Loucy (cell line): ENCODE results near the gene CTIF.

Experiments used
- H2AFZ ChIP-seq: fragments of 200-600 bp; sonication (generic); 2 replicates; pipeline ENCODE4 v1.6.0; 2016; ENCODE audit warnings: antibody characterized with exemption, mild to moderate bottlenecking, low read length, moderate library complexity
- H3F3A ChIP-seq: fragments of 200-600 bp; 2 replicates; pipeline ENCODE4 v1.6.0; 2016; ENCODE audit warnings: antibody characterized with exemption, low read depth, mild to moderate bottlenecking
- H3K27me3 ChIP-seq: fragments of 200-600 bp; sonication (generic); 2 replicates; pipeline ENCODE4 v1.6.1; 2014; ENCODE audit warnings: low read length, mild to moderate bottlenecking; ENCODE audit not compliant: insufficient read depth, poor library complexity, severe bottlenecking
- H3K36me3 ChIP-seq: fragments of 200-600 bp; sonication (generic); 2 replicates; pipeline ENCODE4 v1.6.1; 2016; ENCODE audit warnings: low read length; ENCODE audit not compliant: insufficient read depth
- H3K4me1 ChIP-seq: fragments of 200-600 bp; sonication (generic); 2 replicates; pipeline ENCODE4 v1.5.1; 2014; ENCODE audit warnings: low read length, mild to moderate bottlenecking; ENCODE audit not compliant: insufficient read depth, poor library complexity, severe bottlenecking
- H3K4me2 ChIP-seq: fragments of 200-600 bp; sonication (generic); 2 replicates; pipeline ENCODE4 v1.6.0; 2014; ENCODE audit warnings: antibody characterized with exemption, low read length, low read depth, mild to moderate bottlenecking; ENCODE audit not compliant: poor library complexity, severe bottlenecking
- H3K4me3 ChIP-seq: fragments of 200-600 bp; sonication (generic); 2 replicates; pipeline ENCODE4 v1.5.1; 2014; ENCODE audit warnings: low read length, mild to moderate bottlenecking, mixed read lengths; ENCODE audit not compliant: poor library complexity, severe bottlenecking
- H3K79me2 ChIP-seq: fragments of 200-600 bp; sonication (generic); 2 replicates; pipeline ENCODE4 v1.6.1; 2014; ENCODE audit warnings: low read length; ENCODE audit not compliant: insufficient read depth
- H3K9ac ChIP-seq: fragments of 200-600 bp; sonication (generic); 2 replicates; pipeline ENCODE4 v1.6.0; 2014; ENCODE audit warnings: mild to moderate bottlenecking, low read depth, low read length, moderate library complexity; ENCODE audit not compliant: poor library complexity, severe bottlenecking
- H3K9me2 ChIP-seq: fragments of 200-600 bp; sonication (generic); replicated peaks from 2 replicates; pipeline ENCODE4 v1.6.1; 2016; ENCODE audit warnings: low read depth, low read length, mixed read lengths
- H3K9me3 ChIP-seq: fragments of 200-600 bp; sonication (generic); 2 replicates; pipeline ENCODE4 v1.6.1; 2014; ENCODE audit warnings: mild to moderate bottlenecking, antibody characterized with exemption, low read length, low read depth; ENCODE audit not compliant: insufficient read depth
- H4K20me1 ChIP-seq: fragments of 200-600 bp; sonication (generic); 2 replicates; pipeline ENCODE4 v1.6.0; 2014; ENCODE audit warnings: antibody characterized with exemption, low read length, mild to moderate bottlenecking; ENCODE audit not compliant: insufficient read depth, poor library complexity, severe bottlenecking
- EZH2phosphoT487 ChIP-seq: fragments of 200-600 bp; IDR thresholded peaks from 2 replicates; pipeline ENCODE4 v1.6.1; 2018; ENCODE audit warnings: antibody characterized with exemption, mild to moderate bottlenecking, moderate library complexity, borderline replicate concordance
- TF ChIP-seq, protein P1 (sequence below): fragments of 200-600 bp; sonication (generic); conservative IDR thresholded peaks from 2 replicates; pipeline ENCODE4 v1.5.1; 2014; ENCODE audit warnings: mild to moderate bottlenecking, antibody characterized with exemption, low read length

Gene CTIF

DNA sequence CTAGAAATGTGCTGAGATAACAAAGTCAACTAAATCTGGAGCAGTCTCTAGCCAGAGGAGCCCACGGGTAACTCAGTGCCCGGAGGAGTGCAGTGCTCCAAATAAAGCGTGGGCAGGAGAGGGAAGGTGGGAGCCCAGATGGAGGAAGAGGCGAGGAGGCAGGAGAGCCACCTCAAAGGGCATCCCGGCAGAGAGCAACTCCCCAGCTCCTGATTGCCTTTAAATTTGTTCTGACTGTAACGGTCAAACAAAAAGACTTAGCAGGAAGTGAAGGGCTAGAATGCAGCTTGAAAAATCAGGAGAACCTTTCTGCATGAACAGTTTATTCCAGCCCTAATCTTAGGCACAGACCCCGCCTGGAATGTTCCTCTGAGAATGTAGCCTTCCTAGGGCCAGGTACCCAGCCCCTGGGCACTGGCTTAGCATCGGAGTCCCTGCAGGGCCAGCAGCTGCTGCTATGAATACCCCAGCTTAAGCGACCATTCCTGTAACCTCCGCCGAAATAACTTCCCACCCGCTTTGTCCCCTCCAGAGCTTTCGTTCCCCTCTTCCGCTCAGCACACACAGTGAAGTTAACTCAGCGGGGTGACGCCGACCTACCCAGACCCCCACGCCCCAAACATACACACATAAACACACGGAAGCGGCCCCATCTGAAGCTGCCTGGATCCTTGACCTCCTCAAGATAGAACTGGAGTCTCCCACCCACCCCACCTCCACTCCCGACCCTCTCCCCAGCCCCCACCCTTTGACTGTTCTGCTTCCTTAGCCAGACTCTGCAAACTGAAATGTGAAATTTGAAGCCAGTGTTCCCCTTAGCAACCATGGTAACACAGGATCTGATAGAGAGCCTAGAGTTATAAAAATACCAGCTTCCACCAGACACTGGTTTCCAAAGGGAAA lies 288.7 kb downstream of the CTIF start:
- peaks cover 28% of the 10 kb centered on the region for H3K4me1 ChIP-seq
- no peak overlapping the region for H3K9ac ChIP-seq
- no peaks in the 10 kb centered on the region for H3F3A ChIP-seq
- no peaks in the 10 kb centered on the region for H3K79me2 ChIP-seq
- no peaks in the 10 kb centered on the region for H3K27me3 ChIP-seq
- H2AFZ ChIP-seq = no peak overlapping the region
- no peaks in the 10 kb centered on the region for H3K9me2 ChIP-seq
- H3K9me3 ChIP-seq = no peaks in the 10 kb centered on the region
- H3K4me2 ChIP-seq = peak overlapping the region; percentile 7
- TF ChIP-seq, protein P1, sequence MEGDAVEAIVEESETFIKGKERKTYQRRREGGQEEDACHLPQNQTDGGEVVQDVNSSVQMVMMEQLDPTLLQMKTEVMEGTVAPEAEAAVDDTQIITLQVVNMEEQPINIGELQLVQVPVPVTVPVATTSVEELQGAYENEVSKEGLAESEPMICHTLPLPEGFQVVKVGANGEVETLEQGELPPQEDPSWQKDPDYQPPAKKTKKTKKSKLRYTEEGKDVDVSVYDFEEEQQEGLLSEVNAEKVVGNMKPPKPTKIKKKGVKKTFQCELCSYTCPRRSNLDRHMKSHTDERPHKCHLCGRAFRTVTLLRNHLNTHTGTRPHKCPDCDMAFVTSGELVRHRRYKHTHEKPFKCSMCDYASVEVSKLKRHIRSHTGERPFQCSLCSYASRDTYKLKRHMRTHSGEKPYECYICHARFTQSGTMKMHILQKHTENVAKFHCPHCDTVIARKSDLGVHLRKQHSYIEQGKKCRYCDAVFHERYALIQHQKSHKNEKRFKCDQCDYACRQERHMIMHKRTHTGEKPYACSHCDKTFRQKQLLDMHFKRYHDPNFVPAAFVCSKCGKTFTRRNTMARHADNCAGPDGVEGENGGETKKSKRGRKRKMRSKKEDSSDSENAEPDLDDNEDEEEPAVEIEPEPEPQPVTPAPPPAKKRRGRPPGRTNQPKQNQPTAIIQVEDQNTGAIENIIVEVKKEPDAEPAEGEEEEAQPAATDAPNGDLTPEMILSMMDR = no peak
- TF ChIP-seq EZH2phosphoT487 = no peak
- H3K36me3 ChIP-seq = no peaks in the 10 kb centered on the region
- no peaks in the 10 kb centered on the region for H4K20me1 ChIP-seq
- no peak overlapping the region for H3K4me3 ChIP-seq

DNA sequence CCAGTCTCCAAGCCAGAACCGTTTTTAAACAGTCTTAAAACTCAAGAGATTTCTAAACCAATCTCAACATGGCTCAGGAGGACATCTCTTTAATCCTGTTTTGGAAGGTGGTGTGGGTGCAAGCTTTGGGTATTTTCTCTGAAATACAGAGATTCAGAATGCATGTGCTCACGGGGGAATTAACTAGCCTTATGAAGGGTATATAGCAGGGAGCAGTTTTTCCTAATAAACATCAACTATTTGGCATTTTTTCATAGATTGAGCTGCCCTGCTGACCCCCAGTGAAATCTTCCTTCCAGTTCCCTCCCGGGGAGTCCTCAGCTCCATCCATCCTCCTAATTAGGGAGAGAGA lies 289.3 kb downstream of the CTIF start:
- H3K79me2 ChIP-seq = no peaks in the 10 kb centered on the region
- H4K20me1 ChIP-seq = no peaks in the 10 kb centered on the region
- no peaks in the 10 kb centered on the region for H3K27me3 ChIP-seq
- peak overlapping the region; percentile 7 for H3K4me2 ChIP-seq
- H3K9me2 ChIP-seq = no peaks in the 10 kb centered on the region
- TF ChIP-seq, protein P1 = no peak
- TF ChIP-seq EZH2phosphoT487 = no peak
- no peak overlapping the region for H3K4me3 ChIP-seq
- no peaks in the 10 kb centered on the region for H3F3A ChIP-seq
- no peak overlapping the region for H2AFZ ChIP-seq
- peaks cover 35% of the 10 kb centered on the region for H3K4me1 ChIP-seq
- H3K9ac ChIP-seq = no peak overlapping the region
- H3K36me3 ChIP-seq = no peaks in the 10 kb centered on the region
- H3K9me3 ChIP-seq = no peaks in the 10 kb centered on the region

DNA sequence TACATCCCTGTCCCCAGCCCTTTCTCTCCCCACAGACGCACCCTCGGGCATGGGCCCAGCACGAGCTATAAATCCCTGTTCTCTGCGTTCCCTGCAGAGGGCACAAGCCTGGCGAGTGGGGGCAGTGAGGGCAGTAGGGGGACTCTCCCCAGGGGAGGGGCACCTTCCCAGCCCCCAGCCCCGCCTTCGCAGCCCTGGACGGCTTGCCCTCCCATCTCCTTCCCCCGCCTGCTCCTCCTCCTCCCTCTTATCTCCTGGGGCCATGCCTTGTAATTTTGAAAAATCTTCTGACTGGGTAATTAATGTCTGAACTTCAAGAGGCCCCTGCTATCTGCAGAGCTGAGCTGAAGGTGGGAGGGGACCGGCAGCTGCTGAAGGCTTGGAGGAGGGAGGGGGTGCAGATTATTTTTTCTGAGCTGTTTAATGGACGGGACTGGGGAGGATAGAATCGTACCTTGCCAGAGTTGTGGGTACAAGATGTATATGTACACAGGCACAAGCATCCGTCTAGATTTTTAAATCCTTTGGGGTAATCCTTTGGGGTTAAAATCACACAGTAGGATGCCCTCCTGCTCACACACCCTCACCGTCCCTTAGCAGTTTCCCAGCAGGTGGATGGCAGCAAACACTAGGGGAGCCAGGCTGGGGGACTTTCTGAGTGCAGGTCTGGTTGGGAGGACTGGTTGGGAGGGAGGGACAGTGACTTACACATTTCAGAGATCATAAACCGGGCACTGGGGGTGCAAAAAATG lies 290.0 kb downstream of the CTIF start:
- Histone ChIP-seq H3F3A (no peaks in the 10 kb centered on the region), H3K79me2 (no peaks in the 10 kb centered on the region), H3K9me3 (no peaks in the 10 kb centered on the region), H3K4me1 (peaks cover 42% of the 10 kb centered on the region), H3K9me2 (no peaks in the 10 kb centered on the region), H4K20me1 (no peaks in the 10 kb centered on the region), H3K36me3 (no peaks in the 10 kb centered on the region), H3K4me3 (no peak overlapping the region), H3K9ac (peak overlapping the region; percentile 26), H3K4me2 (peak overlapping the region; percentile 30), H3K27me3 (no peaks in the 10 kb centered on the region), H2AFZ (no peak overlapping the region)
- TF ChIP-seq EZH2phosphoT487 = no peak
- TF ChIP-seq, protein P1 = no peak
